Fibroblast of villous mesenchyme (primary cell): ENCODE measurements around the gene DTD1. TPM values are rescaled to one million over a fixed set of nuclear protein-coding genes. Genes with fewer than 3 reads are reported as not detected.

Experiments
- DNase-seq: peaks from one replicate; pipeline ENCODE4 v3.0.0-alpha.2; 2010; ENCODE audit warnings: low read depth
- H3K4me3 ChIP-seq: 2 replicates; pipeline ENCODE4 v1.5.1; 2011; ENCODE audit warnings: low read depth, mild to moderate bottlenecking, low read length
- total RNA-seq: library from RNA; depleted of rRNA; stranded (reverse); fragments of >200 nt; gene quantifications from 2 replicates; pipeline ENCODE4 v1.2.3, GENCODE V29; 2012
- TF ChIP-seq, protein P1 (sequence below): IDR thresholded peaks from 2 replicates; pipeline ENCODE4 v1.5.1; 2012; ENCODE audit warnings: low read depth, mild to moderate bottlenecking, low read length; ENCODE audit not compliant: insufficient read depth

Gene DTD1
- total RNA-seq, 1 donor: 47.1 TPM

DNA sequence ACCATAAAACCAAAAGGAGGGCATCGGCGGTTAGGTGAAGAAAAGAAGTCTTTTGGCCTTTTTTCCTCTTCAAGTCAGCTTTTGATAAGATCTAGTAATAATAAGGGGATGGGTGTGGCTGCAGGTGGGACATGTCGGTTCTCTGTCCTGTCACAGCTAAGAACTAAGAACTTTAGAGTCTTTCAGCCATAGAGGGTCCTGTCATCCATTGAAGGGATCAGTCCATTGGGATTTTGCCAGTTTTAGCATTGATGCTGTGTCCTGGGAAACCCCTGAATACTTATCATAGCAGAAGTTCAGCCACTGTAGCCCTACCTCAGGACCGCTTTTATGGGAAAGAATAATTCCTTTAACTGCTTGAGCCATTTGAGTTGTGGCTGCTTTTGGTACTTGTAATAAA is 207.5 kb downstream of the DTD1 start:
- TF ChIP-seq, protein P1, sequence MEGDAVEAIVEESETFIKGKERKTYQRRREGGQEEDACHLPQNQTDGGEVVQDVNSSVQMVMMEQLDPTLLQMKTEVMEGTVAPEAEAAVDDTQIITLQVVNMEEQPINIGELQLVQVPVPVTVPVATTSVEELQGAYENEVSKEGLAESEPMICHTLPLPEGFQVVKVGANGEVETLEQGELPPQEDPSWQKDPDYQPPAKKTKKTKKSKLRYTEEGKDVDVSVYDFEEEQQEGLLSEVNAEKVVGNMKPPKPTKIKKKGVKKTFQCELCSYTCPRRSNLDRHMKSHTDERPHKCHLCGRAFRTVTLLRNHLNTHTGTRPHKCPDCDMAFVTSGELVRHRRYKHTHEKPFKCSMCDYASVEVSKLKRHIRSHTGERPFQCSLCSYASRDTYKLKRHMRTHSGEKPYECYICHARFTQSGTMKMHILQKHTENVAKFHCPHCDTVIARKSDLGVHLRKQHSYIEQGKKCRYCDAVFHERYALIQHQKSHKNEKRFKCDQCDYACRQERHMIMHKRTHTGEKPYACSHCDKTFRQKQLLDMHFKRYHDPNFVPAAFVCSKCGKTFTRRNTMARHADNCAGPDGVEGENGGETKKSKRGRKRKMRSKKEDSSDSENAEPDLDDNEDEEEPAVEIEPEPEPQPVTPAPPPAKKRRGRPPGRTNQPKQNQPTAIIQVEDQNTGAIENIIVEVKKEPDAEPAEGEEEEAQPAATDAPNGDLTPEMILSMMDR: no peak
- DNase-seq: no peak

DNA sequence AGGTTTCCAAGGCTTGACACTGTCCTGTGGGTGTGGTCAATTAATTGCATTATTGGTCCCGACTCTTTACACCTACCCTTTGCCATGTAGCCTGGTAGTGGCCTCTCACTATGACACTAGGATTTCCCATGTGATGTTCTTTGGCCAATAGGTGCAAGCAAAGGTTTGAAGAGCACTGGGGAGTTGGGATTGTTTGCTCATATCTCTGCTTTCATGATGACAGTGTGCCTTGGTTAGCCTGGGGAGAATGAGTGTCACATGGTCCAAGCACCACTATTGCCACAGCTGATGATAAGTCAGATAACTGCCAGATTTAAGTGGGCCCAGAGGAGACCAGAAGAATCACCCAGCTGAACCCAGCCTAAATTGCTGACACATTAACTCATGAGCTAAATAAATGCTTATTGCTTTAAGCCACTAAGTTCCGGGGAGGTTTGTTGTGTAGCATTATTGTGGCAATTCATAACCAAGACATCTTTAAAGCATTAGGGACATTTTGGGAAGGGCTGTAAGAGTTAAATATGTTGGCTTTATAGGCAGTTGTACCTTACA is 208.5 kb downstream of the DTD1 start:
- H3K4me3 ChIP-seq: no peak overlapping the region
- TF ChIP-seq, protein P1: no peak
- no peak for DNase-seq

More for the DNA sequence above, 207.5 kb downstream of the DTD1 start:
- H3K4me3 ChIP-seq: no peak overlapping the region

- TF ChIP-seq, protein P1: no peak
- no peak for DNase-seq
- no peak overlapping the region for H3K4me3 ChIP-seq
These were observed 213.7 kb downstream of the DTD1 start for GRCh38 chr20:18801516-18801915.

GRCh38 chr20:18802012-18802634 is 214.3 kb downstream of the DTD1 start:
- no peak overlapping the region for H3K4me3 ChIP-seq
- DNase-seq: no peak
- TF ChIP-seq, protein P1: no peak

GRCh38 chr20:18805881-18806280 is 218.0 kb downstream of the DTD1 start:
- peak; percentile 10 for DNase-seq

GRCh38 chr20:18808712-18809111 is 220.9 kb downstream of the DTD1 start:
- no peak for DNase-seq
- TF ChIP-seq, protein P1: no peak
- no peak overlapping the region for H3K4me3 ChIP-seq

More at GRCh38 chr20:18805881-18806280, 218.0 kb downstream of the DTD1 start:
- TF ChIP-seq, protein P1: no peak
- no peak overlapping the region for H3K4me3 ChIP-seq

DNA sequence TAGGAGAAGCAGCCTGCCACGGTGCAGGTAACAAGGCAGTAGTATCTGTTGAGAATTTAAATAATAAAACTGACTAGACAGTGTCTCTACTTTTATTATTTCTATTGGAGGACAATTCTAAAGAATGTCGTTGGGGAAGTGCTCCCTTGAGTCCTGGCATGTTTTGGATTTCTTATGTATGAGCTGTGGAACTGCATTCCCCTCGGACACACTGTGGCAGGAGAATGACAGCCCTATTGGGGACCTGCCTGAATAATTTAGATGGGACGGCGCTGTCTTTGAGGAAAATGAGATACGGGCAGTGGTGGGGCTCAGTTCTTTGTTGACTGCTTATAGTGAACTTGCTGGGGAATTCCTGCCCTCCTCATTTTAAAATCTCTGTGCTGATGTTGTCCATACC is 223.3 kb downstream of the DTD1 start:
- H3K4me3 ChIP-seq: no peak overlapping the region
- DNase-seq: no peak
- TF ChIP-seq, protein P1: no peak
